Activated B cell treated with CpG ODN at 0.5 μM for 24 hours (primary cell): Measurements from ENCODE around the gene XPNPEP3. TPM values are rescaled to one million over a fixed set of nuclear protein-coding genes. Genes with fewer than 3 reads are reported as not detected.

Experiments
- ATAC-seq: fragments of 200-7000 bp; cut with Tn5 transposase; one replicate; pipeline ENCODE4 v1.10.0; 2021; ENCODE audit warnings: low read depth, mild to moderate bottlenecking, moderate library complexity
- CTCF ChIA-PET: fragments of 350-600 bp; sonication (Branson Sonifier 250); formaldehyde crosslinking; loops from one replicate; lab custom pipeline; 2021; ENCODE audit warnings: antibody characterized with exemption; lab: Charles Lee
- POLR2A ChIA-PET: fragments of 350-600 bp; sonication (Branson Sonifier 250); formaldehyde crosslinking; loops from one replicate; lab custom pipeline; 2021; ENCODE audit warnings: antibody characterized with exemption; lab: Charles Lee
- DNase-seq: peaks from one replicate; pipeline ENCODE4 v3.0.0; 2022
- H3K27ac Mint-ChIP-seq: one replicate; pipeline ENCODE4 v1.8.0; 2020; ENCODE audit warnings: mixed read lengths
- H3K27me3 Mint-ChIP-seq: one replicate; pipeline ENCODE4 v1.8.0; 2021; ENCODE audit warnings: mixed read lengths
- H3K36me3 Mint-ChIP-seq: one replicate; pipeline ENCODE4 v1.8.0; 2021; ENCODE audit warnings: low read depth, mixed read lengths
- H3K4me1 Mint-ChIP-seq: one replicate; pipeline ENCODE4 v1.8.0; 2021; ENCODE audit warnings: mixed read lengths
- H3K4me3 Mint-ChIP-seq: one replicate; pipeline ENCODE4 v1.8.0; 2020; ENCODE audit warnings: mild to moderate bottlenecking, mixed read lengths
- H3K9me3 Mint-ChIP-seq: one replicate; pipeline ENCODE4 v1.8.0; 2020; ENCODE audit warnings: mixed read lengths
- intact Hi-C: fragments of 100-400 bp; cut with micrococcal nuclease; formaldehyde crosslinking; loops from one replicate; pipeline ENCODE4 v1.15.1; 2024
- total RNA-seq: library from RNA; stranded (reverse); gene quantifications from 2 replicates; pipeline ENCODE4 v1.2.3, GENCODE V29; 2022
- TF ChIP-seq, protein P1 (sequence below): fragments of 200-600 bp; IDR thresholded peaks from one replicate; pipeline ENCODE4 v1.8.0; 2022; ENCODE audit warnings: antibody characterized with exemption, mild to moderate bottlenecking

The XPNPEP3 gene
- total RNA-seq, 1 donor from 2014 or later: 20.8 TPM

DNA sequence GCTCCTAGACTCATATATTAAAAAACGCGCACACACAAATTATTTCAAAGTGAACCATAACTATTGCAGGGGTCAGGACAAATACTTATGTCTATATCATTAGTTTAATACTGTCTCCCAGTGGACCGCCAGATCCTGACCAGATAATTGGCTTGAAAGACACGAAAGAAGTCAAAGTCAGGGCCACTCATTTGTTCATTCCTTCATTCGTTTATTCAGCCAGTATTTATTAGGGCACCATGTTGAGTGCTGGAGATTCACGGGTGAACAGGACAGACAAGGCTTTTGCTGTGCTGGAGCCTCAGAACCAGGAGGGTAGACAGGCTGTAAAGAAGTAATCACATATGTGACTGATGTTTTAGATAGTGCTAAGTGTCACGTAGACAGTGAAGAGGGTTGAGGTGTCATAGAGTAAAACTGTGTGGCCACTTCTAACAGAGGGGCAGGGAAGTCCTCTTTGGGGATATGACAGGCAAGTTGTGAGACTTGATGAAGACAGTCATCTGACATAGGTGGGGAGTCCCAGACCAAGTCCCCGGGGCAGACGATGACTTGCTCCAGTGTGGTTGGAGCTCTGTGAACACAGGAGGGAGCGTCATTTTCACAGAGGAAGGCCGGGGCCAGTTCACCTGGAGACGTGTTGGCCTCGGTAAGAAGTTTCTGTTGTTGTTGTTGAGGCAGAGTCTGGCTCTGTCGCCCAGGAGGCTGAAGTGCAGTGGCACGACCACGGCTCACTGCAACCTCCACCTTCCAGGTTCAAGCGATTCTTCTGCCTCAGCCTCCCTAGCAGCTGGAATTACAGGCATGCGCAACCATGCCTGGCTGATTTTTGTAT is 120.1 kb downstream of the XPNPEP3 start:
- H3K27ac Mint-ChIP-seq: no peak overlapping the region
- no peaks in the 10 kb centered on the region for H3K9me3 Mint-ChIP-seq
- no peak for ATAC-seq
- H3K4me1 Mint-ChIP-seq: no peaks in the 10 kb centered on the region
- H3K36me3 Mint-ChIP-seq: peaks cover 15% of the 10 kb centered on the region
- intact Hi-C loops: no loop called here
- CTCF ChIA-PET: no interaction called here
- no peak overlapping the region for H3K4me3 Mint-ChIP-seq
- no peaks in the 10 kb centered on the region for H3K27me3 Mint-ChIP-seq
- no peak for DNase-seq
- TF ChIP-seq, protein P1, sequence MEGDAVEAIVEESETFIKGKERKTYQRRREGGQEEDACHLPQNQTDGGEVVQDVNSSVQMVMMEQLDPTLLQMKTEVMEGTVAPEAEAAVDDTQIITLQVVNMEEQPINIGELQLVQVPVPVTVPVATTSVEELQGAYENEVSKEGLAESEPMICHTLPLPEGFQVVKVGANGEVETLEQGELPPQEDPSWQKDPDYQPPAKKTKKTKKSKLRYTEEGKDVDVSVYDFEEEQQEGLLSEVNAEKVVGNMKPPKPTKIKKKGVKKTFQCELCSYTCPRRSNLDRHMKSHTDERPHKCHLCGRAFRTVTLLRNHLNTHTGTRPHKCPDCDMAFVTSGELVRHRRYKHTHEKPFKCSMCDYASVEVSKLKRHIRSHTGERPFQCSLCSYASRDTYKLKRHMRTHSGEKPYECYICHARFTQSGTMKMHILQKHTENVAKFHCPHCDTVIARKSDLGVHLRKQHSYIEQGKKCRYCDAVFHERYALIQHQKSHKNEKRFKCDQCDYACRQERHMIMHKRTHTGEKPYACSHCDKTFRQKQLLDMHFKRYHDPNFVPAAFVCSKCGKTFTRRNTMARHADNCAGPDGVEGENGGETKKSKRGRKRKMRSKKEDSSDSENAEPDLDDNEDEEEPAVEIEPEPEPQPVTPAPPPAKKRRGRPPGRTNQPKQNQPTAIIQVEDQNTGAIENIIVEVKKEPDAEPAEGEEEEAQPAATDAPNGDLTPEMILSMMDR: no peak
- POLR2A ChIA-PET: interaction anchor here (0.6 kb wide), 1 partner anchor 134 kb away, joined by 5 read pairs; no protein-coding TSS in a partner anchor

DNA sequence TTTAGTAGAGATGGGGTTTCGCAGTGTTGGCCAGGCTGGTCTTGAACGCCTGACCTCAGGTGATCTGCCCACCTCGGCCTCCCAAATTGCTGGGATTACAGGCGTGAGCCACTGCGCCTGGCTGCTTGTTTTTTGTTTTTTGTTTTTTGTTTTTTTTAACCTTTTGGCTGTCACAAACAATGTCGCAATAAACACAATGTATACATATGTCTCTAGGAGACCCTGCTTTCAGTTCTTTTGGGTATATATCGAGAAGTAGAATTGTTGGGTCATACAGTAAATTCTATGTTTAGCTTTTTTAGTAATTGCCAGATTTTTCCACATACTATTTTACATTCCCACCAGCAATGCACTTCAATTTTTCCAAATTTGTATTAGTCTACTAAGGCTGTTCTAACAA is 122.2 kb downstream of the XPNPEP3 start:
- Mint-ChIP-seq H3K27ac (no peak overlapping the region), H3K27me3 (no peaks in the 10 kb centered on the region), H3K4me3 (no peak overlapping the region), H3K9me3 (no peaks in the 10 kb centered on the region), H3K36me3 (no peaks in the 10 kb centered on the region), H3K4me1 (peaks cover 16% of the 10 kb centered on the region)
- TF ChIP-seq, protein P1: no peak
- intact Hi-C loops: no loop called here
- DNase-seq (no peak), ATAC-seq (no peak)
- POLR2A ChIA-PET: no interaction called here
- CTCF ChIA-PET: no interaction called here

DNA sequence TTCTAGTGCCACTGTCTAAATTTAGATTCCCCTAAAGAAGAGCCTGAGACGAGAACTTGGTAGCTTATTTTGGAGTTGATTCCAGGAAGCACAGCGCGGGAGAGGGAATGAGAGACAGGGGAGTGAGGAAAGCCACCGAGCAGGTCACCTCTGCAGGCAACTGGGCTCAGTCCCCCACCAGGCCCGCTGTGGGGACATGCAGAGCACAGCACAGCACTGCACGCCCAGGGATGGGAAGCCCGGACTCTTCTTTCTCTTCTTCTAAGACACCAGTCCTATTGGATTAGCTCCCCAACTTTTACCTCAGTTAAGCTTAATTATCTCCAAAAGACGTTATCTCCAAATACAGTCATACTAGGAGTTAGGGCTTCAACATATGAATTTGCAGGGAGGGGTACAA is 122.9 kb downstream of the XPNPEP3 start:
- intact Hi-C loops: no loop called here
- H3K27me3 Mint-ChIP-seq: no peaks in the 10 kb centered on the region
- ChIA-PET POLR2A (interaction anchor here (0.8 kb wide), 1 partner anchor 94 kb away, joined by 4 read pairs; no protein-coding TSS in a partner anchor), CTCF (no interaction called here)
- H3K27ac Mint-ChIP-seq: no peak overlapping the region
- H3K36me3 Mint-ChIP-seq: no peaks in the 10 kb centered on the region
- H3K4me3 Mint-ChIP-seq: no peak overlapping the region
- TF ChIP-seq, protein P1: no peak
- ATAC-seq (no peak), DNase-seq (no peak)
- no peaks in the 10 kb centered on the region for H3K9me3 Mint-ChIP-seq
- H3K4me1 Mint-ChIP-seq: peaks cover 16% of the 10 kb centered on the region

Other genes with a start within 250 kb of the XPNPEP3 start
- gene MRTFA, start 220.4 kb upstream of the XPNPEP3 start, total RNA-seq: 99.4 and 115 TPM in 2 replicates
- not detected in 2 replicates for gene MCHR1, start 177.7 kb upstream of the XPNPEP3 start, total RNA-seq
- gene SLC25A17, start 37.8 kb upstream of the XPNPEP3 start, total RNA-seq: 14.8 and 19.3 TPM in 2 replicates
- 183 and 221 TPM in 2 replicates for gene ST13, start 509 bp upstream of the XPNPEP3 start, total RNA-seq
- not detected in 2 replicates for gene DNAJB7, start 5.0 kb downstream of the XPNPEP3 start, total RNA-seq
- 78.6 and 78.9 TPM in 2 replicates for gene RBX1, start 94.2 kb downstream of the XPNPEP3 start, total RNA-seq
- 131 and 159 TPM in 2 replicates for gene EP300, start 235.4 kb downstream of the XPNPEP3 start, total RNA-seq